ENCODE measurements around the gene PAX6.
A peak's percentile ranks its signal among the peaks of the same experiment; 100 is the strongest.

Gene PAX6

DNA sequence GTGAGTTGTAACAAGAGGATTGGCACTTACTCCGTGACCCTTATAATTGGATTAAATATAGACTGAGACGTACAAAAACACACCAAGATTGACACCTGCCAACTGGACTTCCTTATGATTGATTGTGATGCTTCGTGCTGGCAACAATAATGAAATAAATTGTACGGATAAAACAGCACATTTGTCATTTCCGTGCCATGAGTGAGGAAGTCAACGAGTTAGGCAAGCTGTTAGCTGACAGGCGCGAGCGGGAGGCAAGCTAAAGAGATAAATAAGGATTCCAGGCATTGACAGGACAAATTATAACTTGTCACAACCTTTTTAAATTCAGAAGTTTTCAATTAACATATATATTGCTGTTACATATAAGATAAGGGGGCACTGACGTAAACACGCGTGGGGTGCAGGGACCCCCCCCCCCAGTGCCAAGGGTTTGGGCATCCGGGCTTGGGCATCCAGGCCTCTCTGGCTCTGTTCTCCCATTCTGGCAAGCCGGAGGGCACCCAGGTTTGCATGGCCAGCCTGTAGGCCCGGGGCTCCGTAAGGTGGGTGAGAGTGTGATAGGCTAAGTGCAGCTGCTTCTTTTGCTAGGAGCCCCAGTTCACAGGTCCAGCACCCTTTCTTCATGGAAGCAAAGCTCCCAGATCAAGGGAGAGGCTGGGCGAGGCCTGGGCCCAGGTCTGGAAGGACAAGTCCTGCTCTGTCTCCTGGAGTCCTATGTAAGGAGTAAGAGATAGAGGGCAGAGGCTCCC is 11.2 kb upstream of the PAX6 start:
- no peak for DNase-seq

DNA sequence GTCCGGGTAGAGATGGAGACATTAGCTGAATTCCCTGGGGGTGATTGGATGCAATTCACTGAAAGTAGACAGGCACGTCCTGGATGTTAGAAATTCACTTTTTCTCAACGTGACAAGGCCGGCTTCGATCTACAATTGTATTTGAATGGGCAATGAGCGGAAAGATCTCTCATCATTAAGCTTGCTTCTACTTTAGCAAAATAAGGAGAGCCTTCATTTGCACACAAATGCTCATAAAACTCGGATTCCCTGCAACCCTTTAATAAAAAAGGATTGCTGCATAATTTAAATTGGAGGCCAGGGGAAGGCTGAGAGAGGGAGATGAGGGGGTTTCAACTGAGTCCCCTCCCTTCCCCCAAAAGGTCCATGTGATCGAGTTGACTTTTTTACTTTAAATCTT is 10.6 kb upstream of the PAX6 start:
- DNase-seq, result no peak

DNA sequence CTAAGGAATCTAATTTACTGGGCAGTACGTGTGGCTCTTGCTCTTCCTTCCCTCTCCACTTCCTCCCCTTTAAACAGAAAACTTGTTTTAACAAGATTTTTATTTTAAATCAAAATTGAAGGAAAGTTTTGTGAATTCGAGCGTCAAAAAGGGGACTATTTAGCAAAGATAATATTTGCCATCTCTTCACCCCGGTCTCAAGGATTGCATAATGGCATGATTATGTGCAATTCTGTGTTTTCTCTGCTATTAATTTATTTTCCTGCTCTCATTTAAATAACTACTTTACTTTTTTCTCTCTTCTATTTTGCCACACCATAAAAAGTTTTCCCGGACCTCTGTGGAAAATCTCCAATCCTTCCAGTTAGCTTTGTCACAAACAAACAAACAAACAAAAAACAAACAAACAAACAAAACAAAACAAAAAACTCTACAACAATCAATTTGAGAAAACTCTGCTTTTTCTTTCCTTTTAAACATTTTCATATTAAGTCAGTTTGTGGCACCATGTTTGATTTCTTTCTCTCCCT is 10.2 kb upstream of the PAX6 start:
- DNase-seq, result no peak

DNA sequence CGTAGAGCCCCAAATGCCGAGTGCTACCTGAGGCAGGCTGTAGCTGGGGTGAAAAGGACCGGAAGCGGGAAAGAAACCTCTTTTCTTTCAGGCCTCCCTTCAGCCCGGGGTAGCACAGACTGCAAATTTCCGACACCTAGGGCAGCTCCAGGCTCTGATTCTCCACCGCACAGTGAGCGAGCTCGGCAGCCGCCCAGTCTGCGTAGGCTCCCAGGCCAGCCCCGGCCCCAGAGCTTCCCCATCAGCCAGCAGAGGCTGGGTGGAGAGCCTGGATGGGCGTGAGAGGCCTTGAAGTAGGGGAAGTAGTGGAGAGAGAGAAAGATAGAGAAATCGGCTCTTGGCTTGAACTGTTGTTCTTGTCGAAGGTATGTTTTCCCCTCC is 9.3 kb upstream of the PAX6 start:
- no peak for DNase-seq

DNA sequence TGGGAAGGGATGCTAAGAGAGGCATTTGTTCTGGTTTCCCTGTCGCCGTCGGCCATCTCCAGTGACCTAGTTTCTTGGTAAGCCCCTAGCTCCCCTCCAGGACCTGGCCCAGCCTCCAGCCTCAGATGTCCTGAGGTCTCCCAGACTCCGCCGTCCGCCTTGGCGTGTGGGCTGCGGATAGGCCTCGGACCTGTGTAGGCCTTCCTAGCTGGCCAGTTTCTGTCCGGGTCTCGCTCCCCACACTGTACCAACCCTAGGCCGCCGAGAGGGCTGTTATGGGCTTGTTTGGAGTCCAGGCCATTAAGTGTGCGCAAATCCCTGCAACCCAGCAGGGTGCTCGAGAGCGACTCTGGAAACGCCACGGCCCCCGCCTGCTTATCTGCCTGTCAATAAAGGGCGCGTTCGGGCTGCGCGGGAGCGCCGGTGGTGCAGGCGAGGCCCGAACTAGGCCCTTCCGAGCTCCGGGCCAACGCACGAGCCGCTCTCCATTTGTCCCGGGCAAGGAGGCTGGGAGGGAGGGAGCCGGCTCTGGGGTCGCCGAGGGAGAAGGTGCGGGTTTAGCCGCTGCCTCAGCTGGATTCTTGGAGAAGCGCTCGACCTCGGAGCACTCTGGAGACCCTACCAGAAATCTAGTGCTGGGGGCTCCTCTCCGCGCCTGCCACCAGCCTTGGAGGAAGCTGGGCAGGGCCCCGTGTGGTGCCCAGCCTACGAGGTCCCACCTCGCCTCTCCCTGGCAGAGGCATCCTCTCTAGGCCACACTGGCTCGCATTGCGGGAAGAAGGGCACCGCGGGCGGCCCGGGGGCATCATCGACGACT is 8.7 kb upstream of the PAX6 start:
- DNase-seq, result no peak

DNA sequence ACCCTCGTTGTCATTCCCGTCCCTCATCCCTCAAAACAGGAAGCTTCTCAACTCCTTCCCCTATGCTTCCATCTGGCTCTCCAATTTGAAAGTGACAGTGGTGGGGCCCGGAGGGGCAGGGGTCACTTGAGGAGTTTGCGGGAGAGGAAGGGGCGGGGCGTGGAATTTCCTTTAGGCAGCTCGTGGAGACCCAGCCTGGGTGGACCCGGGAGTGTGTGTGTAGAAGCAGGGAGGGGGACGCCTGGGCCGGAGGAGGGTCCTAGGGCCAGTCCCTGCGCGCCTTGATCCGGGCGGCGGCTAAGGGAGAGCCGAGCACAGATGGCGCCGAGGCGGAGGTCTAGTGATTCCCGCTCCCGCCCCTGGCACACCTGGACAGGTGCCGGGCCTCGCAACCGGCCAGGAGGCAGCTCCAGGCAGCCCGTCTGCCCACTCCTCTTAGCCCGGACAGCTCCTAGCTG is 7.8 kb upstream of the PAX6 start:
- no peak for DNase-seq

DNA sequence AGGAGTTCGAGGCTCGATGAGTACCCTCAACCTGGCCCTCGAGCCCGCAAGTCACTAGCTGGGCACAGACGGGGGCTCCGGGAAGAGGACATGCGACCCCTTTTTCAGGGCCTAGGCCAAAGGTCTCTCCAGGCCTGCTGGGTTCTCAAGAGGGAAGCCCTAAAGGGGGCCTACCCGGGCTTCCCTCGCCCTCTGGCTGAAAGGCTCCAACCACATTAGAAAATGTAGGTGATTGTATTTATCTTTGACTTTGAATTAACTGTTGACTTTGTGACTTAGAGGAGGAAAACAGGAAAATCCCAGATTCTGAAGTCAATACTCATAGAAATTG is 7.3 kb upstream of the PAX6 start:
- DNase-seq, result no peak

DNA sequence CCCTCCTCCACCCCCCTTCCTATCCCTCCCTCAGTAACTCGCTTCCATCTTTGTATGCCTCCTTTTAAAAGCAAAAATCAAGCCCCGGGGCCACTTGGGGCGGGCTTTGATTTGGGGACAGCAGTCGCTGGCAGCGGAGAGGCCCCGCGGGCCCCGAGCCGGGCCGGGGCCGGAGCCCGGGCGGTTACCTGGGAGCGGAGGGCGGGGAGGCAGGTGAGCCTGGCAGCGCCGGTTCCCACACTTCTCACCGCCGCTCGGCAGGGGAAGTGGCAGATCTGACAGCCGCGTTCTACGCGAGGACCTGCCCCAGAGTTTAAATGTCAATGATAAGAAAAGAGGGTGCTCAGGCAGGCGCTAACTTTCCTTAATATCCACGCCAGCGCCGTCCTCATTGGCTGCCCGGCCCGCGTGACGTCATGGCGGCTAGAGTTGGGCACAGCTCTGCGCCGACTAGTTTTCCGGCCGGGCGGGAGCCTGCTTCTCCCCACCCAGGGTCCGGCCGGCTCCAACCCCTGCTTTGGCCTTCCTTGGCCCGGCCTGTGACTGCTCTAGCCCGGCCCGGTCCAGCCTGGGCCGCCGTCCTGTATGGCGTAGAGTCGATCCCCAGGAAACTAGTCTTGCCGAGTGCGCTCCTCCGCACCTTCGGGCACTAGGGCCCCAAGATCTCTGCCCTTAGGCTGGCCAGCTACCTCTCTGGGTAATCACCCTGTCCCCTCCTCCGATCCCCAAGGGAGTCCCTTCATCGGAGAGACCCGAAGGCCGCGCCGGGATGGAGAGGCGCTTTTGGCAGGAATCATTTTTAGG is 6.7 kb upstream of the PAX6 start:
- DNase-seq, result no peak

DNA sequence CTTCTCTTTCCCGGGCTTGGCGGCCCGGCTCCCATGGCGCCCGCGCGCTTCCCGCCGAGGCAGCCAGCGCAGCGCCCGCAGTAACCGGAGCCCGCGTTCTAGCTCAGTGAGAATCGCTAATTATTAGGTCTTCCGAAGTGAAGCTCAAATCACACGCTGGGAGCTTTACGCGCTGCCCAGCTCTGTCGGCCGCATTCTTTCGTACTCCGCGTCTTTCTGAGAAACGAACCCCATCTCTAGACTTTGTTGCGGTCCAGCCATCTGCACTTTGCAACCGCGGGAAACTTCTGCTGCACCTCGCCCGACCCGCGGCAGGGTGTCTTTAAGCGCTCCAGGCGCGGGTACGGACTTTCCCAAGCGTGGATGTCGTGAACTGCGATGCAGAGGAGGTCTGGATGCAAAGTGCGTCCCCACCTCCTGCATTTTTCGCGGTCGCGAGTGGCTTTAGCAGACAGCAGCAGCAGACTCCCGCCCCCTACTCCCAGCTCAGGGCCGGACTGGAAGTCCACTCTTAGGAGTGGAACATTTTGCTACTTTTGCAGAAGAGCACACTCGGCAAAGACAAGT is 6.0 kb upstream of the PAX6 start:
- DNase-seq, result peak; percentile 63

DNA sequence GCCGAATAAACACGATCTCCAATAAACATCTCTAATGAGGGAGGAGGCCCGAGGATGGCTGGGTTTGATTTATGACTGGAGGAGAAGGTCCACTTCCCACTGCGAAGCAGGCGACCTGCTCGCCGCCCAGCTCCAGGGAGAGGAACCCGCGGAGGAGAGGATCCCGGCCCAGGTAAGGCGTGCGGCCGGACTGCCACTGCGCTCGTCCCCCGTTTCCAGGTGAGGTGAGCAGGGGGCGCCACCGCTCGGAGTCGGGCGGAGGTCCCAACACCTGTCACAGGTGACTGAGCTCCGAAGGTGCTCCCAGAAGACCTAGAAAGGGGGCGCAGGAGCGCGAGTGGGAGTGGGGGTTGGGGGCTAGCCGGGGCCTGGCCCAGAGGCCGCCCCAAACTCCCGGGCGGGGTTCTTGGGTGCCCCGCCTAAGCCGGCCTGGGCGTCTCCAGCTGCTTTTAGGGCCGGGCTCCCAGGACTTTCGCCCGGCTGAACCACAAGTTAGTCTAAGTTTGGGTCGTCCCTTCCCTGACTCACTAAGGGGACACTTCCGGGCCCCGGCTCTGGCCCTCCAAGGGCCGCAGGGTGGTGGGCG is 5.4 kb upstream of the PAX6 start:
- DNase-seq, result peak; percentile 25

DNA sequence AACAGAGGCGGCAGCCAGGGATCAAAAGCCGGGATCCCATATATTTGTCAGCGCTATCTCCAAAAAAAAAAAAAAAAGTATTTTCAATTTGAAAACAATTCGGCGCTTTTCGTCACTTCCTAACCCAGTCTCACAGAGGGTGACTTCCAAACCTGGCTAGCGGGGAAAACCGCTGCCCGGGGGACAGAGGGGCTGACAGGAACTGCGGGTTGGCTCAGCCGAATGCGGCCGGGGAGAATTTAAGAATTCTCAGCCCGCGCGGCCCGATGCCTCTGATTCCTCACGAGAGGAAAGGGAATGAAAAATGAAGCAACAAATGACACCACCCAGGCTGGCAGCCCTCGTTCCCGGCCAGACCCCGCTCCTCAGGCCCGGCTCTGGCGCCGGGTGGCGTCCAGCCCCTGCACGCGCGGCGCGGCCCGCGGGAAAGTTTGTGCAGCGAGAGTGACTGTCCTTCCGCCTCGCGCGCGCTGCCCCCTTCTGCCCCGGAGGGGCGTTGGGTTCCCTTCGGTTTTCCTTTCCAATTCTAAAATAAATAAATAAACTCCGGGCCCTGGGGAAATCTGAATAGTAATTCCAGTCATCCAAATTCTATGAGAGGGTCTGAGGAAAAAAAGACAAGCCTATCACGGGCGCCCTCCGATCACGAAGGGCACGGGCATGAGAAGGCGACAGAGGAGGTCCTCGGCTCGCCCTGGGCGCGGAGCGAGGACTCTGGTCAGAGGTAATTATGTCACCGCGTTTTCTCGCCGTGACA is 4.8 kb upstream of the PAX6 start:
- no peak for DNase-seq

DNA sequence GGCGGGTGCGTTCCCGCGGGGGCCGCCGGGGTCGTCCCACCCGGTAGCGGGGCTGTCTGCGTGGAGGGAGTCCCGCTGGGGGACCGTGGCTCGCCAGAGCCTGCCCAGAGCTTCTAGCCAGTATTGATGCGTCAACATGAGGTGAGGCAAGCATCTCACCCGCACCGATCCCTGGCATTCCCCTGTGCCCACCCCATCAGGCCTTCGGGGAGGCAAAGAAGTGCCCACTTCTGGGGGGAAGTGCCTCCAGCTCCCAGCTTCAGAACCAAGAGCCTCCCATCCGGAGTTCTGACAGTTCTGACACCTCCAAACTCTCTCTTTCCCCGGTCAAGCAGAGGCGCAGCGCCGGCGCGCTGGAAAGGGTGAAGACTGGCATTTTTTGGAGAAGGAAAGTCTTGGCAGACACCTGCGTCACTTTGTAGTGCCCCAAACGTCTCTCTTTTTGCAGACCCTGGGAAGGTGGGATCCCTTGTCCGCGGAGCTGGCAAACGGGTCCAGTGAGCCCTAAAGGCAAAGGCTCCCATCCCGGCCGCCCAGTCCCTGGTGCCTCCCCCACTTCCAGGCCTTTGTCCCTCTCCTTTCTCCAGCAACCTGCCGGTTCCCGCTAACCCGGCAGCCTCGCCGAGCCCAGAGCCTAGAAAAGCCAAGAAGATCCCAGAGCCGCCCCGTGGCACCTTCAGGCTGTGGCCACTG is 3.2 kb upstream of the PAX6 start:
- no peak for DNase-seq

DNA sequence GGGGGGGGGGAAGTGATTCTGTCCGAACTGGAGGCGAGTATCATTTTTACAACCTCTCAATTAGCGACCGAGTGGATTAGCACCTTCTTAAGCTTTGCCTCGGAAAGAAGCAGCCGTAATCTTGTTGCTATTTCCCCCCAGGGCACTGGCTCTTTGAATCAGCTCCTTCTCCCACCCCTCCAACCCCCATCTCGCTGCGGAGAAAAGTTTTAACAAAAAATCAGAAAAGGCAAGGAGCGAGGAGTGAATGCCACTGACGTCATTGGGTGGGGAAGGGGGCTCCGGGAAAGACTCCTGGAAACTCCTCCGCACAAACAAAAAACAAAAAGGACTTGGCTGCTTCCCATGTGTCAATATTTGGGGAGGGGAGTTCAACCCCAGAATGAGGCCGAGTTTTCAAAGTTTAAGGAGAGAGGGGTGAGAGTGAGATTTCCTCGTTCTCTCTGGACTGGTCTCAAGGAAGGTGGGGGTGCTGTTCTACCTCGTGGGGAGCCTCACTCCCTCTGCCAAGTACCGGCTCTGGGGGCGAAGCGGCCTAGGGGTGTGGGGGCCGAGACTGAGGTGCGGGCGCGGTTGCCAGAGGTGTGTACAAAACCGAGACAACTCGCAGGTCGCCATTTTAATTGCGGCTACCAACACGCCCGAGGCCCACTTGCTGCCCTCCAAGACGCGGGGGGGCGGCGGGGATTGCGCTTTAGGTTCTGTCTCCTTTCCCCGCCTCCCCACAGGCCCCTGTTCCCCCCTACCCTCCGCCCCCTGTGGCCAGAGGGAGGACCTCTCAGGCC is 2.5 kb upstream of the PAX6 start:
- DNase-seq, result no peak

DNA sequence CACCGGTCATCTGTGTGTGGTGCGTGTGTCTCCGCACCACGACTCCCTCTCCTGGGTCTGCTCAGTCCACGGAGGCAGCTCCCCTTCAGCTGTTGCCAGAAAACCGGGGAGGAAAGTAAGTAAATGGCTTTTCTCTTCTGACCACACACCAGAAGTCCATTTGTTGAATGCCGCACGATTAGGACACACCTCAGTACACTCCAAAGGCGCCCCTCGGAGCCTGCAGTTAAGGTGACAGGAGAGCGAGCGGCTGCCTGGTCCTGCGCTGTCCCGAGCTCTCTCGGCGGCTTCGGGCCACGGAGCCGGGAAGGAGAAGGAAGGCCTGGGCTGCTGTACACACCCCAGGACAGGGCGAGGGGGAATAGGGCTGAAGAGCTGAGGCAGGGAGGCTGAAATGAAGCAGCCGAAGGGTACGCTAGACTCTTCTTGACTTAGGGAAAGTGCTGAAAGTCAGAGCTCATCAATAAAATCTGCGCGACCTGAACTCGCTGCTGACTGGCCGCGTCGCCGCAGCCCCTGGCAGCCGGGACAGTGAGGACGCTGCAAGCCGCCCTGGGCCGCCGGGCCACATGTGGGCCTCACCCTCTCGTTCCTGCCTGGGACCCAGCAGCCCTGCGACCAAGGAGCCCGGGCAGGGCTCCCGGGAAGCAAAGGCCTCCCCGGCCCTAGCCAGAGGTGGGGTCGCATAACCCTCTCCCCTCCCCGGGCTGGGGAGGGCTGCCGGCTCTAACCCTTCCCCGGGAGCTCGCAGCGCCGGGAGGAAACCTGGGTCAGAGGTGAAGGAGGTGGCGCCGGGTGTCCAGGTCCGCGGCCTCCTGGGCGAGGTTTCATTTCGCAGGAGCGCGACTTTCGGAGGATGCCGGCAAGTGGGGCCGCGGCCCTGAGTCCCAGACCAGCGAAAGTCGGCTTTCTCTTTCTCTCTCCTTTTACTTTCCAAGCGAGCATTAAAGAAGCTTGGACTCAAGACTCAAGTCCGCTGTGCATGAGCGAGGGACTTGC is 1.6 kb upstream of the PAX6 start:
- DNase-seq, result peak; percentile 75

DNA sequence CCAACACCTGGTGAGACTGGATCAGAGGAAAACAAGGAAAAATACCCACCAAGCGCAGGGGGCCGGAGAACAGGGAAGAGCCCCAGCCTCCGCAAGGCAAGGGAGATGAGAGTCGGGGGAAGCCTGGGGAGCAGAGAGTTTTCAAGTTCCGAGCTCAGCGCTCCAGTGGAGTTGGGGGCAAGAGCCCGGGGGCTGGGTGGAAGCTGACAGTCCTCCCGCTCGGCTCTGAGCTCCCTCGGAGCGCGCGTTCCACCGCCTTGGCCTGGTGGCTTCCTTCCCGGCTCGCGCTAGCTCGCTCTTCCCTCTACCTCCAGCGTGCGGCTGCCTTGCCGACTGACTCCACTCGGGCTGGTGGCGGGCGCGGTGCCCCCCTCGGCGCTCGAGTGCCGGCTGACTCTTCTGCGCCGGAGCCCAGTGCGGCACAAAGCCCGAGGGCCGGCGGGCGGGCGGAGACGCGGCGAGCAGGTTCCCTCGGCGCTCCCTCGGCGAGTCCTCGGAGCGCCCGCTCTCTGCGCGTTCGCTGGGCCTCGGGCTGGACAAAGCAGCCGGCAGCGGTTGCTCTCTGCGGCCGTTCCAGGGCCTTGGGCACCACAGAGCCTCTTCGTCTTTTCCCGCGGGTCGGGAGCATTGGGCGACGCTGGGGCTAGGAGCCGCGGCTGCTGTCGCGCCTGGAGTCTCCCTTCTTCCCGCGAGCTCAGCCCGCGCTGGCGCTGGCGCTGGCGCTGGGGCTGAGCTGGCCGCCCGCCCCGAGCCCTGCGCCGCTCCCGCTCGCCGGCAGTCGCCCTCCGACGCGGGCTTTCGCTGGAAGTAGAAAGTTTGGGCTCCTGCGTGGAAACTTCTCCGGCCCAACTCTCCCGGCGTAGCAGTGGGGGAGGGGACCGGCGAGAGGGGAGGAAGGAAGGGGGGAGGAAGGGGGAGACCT is 1.0 kb downstream of the PAX6 start:
- peak; percentile 77 for DNase-seq

DNA sequence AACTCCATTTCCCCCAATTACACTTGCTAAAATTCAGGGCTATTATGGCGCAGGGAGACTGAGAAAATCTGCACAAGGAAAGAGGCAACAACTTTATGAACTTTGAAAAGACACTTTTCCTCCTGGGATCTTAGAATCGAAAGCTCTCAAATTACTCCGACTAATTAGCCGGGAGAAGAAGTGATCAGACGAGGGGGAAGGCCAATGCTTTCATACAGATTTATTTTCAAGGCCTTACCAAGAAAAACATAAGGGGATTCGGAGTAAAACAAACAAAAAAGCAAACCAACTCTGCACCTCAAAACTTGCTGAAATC is 1.6 kb downstream of the PAX6 start:
- no peak for DNase-seq

DNA sequence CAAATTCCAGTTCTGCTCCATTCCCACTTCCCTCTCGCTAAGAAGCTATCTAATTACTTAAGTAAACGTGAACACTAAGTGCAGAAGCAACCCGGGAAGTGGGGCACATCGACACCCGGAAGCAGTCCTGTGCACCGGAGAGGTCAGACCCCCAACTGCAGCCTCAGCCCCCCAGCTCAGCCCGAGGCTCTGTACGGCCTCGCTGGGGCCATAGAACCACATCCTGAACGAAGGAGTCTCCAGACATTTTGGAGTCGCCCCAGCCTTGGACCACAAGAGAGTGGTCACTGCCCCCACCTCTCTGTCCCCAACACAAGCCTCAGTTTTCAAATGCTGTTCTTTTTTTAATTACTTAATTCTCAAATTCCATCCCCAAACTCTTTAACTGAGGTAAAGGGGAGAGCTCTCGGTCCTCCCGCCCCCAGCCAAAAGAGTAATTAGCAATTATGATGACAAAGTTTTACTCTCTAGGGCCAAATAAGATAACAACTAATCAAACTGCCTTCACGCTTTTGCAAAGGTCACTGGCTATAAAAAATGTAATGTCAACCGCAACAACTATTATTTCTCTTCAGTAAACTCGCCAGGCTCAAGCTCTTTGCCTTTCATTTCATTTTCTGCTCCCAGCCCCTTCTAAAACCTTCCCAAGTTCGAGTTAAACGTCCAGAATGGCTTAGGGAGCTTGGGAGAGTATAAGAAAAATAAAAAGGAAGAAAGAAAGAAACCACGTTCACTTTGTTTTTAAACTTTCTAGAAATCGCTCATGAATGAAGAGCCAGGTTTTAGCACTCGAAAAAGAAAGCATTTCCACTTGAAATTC is 2.2 kb downstream of the PAX6 start:
- no peak for DNase-seq

All from NCI-H526 treated with DMSO at 0.1 percent for 48 hours (cell line).